Transverse colon (tissue), 4 donors: ENCODE results near the gene CYP17A1. TPM values are rescaled to one million over a fixed set of nuclear protein-coding genes. Genes with fewer than 3 reads are reported as not detected.
"Not testable (repeated sequence)": the region's sequence is repeated elsewhere in the genome, so short reads cannot be mapped to it uniquely, and the experiment has no call there.

ENCODE experiments used
- DNase-seq: peaks from one replicate; pipeline ENCODE4 v3.0.0-alpha.2; 2019
- H3K27ac ChIP-seq, 4 donors: fragments of 200-600 bp; sonication (generic); 2 replicates each; pipeline ENCODE4 v1.5.1; 2016 to 2018; ENCODE audit warnings: inconsistent platforms in 4 of 4
- H3K27me3 ChIP-seq: fragments of 200-600 bp; sonication (generic); 2 replicates; pipeline ENCODE4 v1.5.1; 2017; ENCODE audit warnings: inconsistent platforms
- H3K36me3 ChIP-seq, 4 donors: fragments of 200-600 bp; sonication (generic); 2 replicates each; pipeline ENCODE4 v1.5.1; 2017 to 2019; ENCODE audit warnings: inconsistent platforms in 4 of 4
- H3K4me1 ChIP-seq, 4 donors: fragments of 200-600 bp; sonication (generic); 2 replicates each; pipeline ENCODE4 v1.5.1; 2017 to 2020; ENCODE audit warnings: inconsistent platforms in 4 of 4
- H3K4me3 ChIP-seq, 4 donors: fragments of 200-600 bp; sonication (generic); 1 replicate in 1 of 4; 2 replicates in 3 of 4; pipeline versions ENCODE4 v1.5.1 to v1.6.1; 2017 to 2019; ENCODE audit warnings: inconsistent platforms in 4 of 4
- H3K9me3 ChIP-seq, 2 donors: fragments of 200-600 bp; sonication (generic); 2 replicates each; pipeline ENCODE4 v1.5.1; 2017 to 2019; ENCODE audit warnings: inconsistent platforms in 2 of 2
- CTCF ChIP-seq, 5 experiments: fragments of 200-600 bp in 3 of 5; fragments of 450-650 bp in 2 of 5; sonication (generic) in 3 of 5; IDR thresholded peaks; 1 replicate in 2 of 5; 2 replicates in 3 of 5; pipeline ENCODE4 v1.5.1; 2016 to 2017; ENCODE audit warnings: antibody characterized with exemption in 5 of 5, inconsistent platforms in 3 of 5, mild to moderate bottlenecking in 2 of 5, moderate library complexity in 1 of 5
- EP300 ChIP-seq: sonication (generic); formaldehyde crosslinking; IDR thresholded peaks from one replicate; pipeline ENCODE4 v1.6.1; 2017; ENCODE audit warnings: antibody characterized with exemption, low read depth
- POLR2A ChIP-seq: fragments of 450-650 bp; IDR thresholded peaks from one replicate; pipeline ENCODE4 v1.6.1; 2016; ENCODE audit warnings: antibody characterized with exemption, mild to moderate bottlenecking, moderate library complexity
- POLR2AphosphoS5 ChIP-seq, 3 donors: sonication (generic); formaldehyde crosslinking; IDR thresholded peaks; one replicate each; pipeline ENCODE4 v1.6.1; 2016; ENCODE audit warnings: antibody characterized with exemption in 3 of 3
- WGBS, 2 donors: methylation state at CpG; one replicate each; pipeline ENCODE4 v1.1.5; 2018; ENCODE audit warnings: low coverage in 1 of 2; 5-methylcytosine and 5-hydroxymethylcytosine counted together
- in situ Hi-C, 4 donors: fragments of 200-750 bp; cut with MboI; loops; one replicate each; pipeline versions ENCODE4 v1.15.0 to v1.15.1; 2017; ENCODE audit warnings: low sequenced_read_pairs in 3 of 4, low pct_ligation_motif_present in 1 of 4, low pct_unique_long_range_greater_than_20kb in 1 of 4
- intact Hi-C: fragments of 100-400 bp; cut with DNase I; formaldehyde crosslinking; loops from one replicate; pipeline ENCODE4 v1.15.1; 2023; ENCODE audit warnings: low total_unique reads
- total RNA-seq, 4 donors: library from RNA; depleted of rRNA; stranded (reverse); fragments of >200 nt; gene quantifications; one replicate each; pipeline ENCODE4 v1.1.0, GENCODE V29; 2016

The CYP17A1 gene
- total RNA-seq, 4 donors from 2014 or later = 13.3 TPM; not detected in 3

DNA sequence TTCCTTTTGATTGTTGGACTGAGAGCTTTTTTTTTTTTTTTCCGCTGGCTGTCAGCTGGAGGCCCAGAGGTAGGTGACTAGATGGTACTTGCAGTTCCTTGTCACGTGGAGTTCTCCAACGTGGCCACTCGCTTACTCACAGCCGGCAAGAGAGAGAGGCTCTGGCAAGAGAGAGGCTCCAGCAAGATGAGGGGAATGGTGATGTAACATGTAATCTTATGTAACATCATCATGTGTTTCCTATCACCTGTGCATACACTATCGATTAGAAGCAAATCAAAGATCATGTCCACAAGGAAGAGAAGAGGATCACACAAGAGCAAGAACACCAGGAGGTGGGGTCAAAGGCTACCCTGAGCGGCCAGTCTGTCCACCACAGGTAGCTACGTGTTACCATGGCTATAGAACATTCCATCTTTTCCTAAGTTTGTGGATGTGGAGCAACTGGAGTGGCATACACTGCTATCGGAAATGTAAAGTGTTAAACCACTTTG, 12.9 kb upstream of the CYP17A1 start:
- in situ Hi-C loops = no loop called here
- Histone ChIP-seq H3K4me1 (peaks cover 0 to 9% (median 4%) of the 10 kb centered on the region in 4 donors), H3K9me3 (no peaks in the 10 kb centered on the region), H3K36me3 (no peaks in the 10 kb centered on the region), H3K27ac (no peak overlapping the region), H3K4me3 (no peak overlapping the region), H3K27me3 (no peaks in the 10 kb centered on the region)
- TF ChIP-seq POLR2A (no peak), CTCF (IDR thresholded peaks at IDR 0.05) (no peak), POLR2AphosphoS5 (IDR thresholded peaks at IDR 0.05) (no peak), EP300 (no peak)
- intact Hi-C loops = no loop called here
- DNase-seq = no peak
- WGBS, 2 donors = 83 to 87% methylated on average over 4 to 9 of the region's 9 CpGs

DNA sequence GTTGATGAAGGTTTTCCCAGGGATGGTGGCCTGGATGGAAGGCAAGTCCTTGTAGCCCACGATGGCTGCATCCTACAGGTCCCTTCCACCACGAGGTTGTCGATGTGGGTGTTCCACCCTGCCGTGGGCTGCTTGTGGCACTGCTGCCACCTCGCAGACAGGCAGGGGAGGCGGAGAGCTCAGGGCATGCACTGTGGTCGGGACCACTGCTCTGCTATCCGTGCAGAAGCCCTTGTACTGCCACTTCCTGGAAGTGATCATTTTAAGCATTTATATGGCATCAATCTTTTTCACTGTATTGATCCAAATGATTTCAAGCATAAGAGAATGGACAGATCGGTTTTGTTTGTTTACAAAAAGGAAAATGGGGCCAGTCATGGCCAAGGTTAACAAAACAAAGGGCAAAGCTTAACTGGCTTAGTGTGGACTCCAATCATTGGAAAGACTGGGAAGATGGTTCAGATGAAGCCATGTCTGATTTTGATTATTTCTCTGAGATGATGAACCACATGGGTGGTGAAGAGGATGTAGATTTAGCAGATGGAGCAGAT, 8.2 kb upstream of the CYP17A1 start:
- Histone ChIP-seq H3K4me3 (no peak overlapping the region), H3K27me3 (no peaks in the 10 kb centered on the region), H3K36me3 (no peaks in the 10 kb centered on the region), H3K27ac (no peak overlapping the region), H3K4me1 (no peaks in the 10 kb centered on the region), H3K9me3 (no peaks in the 10 kb centered on the region)
- intact Hi-C loops (no loop called here), in situ Hi-C loops (loop anchor here in 1 of 4 donors (10.0 kb wide), 1 partner anchor 219 kb away; no protein-coding TSS in a partner anchor)
- 80 to 87% methylated on average over 1 to 9 of the region's 9 CpGs for WGBS, 2 donors
- no peak for TF ChIP-seq EP300
- TF ChIP-seq CTCF (IDR thresholded peaks at IDR 0.05) = no peak
- no peak for TF ChIP-seq POLR2AphosphoS5 (IDR thresholded peaks at IDR 0.05)
- TF ChIP-seq POLR2A = no peak
- no peak for DNase-seq

GRCh38 chr10:102844190-102844776, 7.1 kb upstream of the CYP17A1 start:
- in situ Hi-C loops = loop anchor here in 1 of 4 donors (10.0 kb wide), 1 partner anchor 221 kb away; no protein-coding TSS in a partner anchor
- H3K4me1 ChIP-seq, H3K9me3 ChIP-seq, intact Hi-C loops, H3K27me3 ChIP-seq, H3K4me3 ChIP-seq, H3K36me3 ChIP-seq, DNase-seq, H3K27ac ChIP-seq: not testable (repeated sequence)
- WGBS, 2 donors = 88 to 91% methylated on average over 5 to 6 of the region's 6 CpGs

DNA sequence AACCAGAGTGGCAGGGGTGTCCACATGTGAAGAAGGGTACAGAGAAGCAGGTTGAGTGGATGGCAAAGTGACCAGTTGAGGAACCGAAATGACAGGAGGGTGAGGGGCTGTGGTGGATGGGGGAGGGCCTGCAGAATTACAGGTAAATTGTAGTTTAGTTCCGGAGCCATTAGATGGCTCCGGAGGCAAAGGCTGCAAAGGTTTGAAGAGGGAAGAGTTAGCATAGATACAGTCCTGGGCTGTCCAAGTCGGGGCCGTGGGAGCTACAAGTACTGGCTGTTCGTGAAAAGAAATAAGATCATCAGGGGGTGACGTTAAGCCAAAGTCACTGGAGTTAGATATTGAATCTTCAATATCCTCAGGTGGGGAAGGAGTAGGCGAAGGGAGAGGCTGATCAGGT, 5.9 kb upstream of the CYP17A1 start:
- in situ Hi-C loops = loop anchor here in 1 of 4 donors (10.0 kb wide), 1 partner anchor 222 kb away; no protein-coding TSS in a partner anchor
- intact Hi-C loops = not testable (repeated sequence)
- 59 to 71% methylated on average over 6 to 8 of the region's 8 CpGs for WGBS, 2 donors

GRCh38 chr10:102841827-102842345, 4.7 kb upstream of the CYP17A1 start:
- no peak for DNase-seq
- in situ Hi-C loops (loop anchor here in 1 of 4 donors (10.0 kb wide), 1 partner anchor 223 kb away; no protein-coding TSS in a partner anchor), intact Hi-C loops (no loop called here)
- TF ChIP-seq POLR2A (no peak), POLR2AphosphoS5 (IDR thresholded peaks at IDR 0.05) (no peak), EP300 (no peak), CTCF (IDR thresholded peaks at IDR 0.05) (no peak)
- Histone ChIP-seq H3K4me3 (no peak overlapping the region), H3K9me3 (peaks cover 8 to 9% of the 10 kb centered on the region in 2 donors), H3K27ac (no peak overlapping the region), H3K4me1 (no peaks in the 10 kb centered on the region), H3K36me3 (no peaks in the 10 kb centered on the region), H3K27me3 (no peaks in the 10 kb centered on the region)
- WGBS, 2 donors = 85 to 92% methylated on average over 4 to 11 of the region's 11 CpGs

More for the DNA sequence above, 5.9 kb upstream of the CYP17A1 start:
- not testable (repeated sequence) for H3K4me1 ChIP-seq, H3K27me3 ChIP-seq, H3K9me3 ChIP-seq, H3K36me3 ChIP-seq, H3K27ac ChIP-seq, DNase-seq, H3K4me3 ChIP-seq

- peaks cover 0 to 10% (median 9%) of the 10 kb centered on the region in 4 donors for H3K4me1 ChIP-seq
- WGBS, 2 donors = 71 to 82% methylated on average over 6 to 9 of the region's 9 CpGs
- intact Hi-C loops = loop anchor here (5.0 to 10.0 kb wide), 2 partner anchors 59 to 114 kb away; no protein-coding TSS in a partner anchor
- in situ Hi-C loops = loop anchor here in 3 of 4 donors (5.0 to 10.0 kb wide), 3 partner anchors 64 to 226 kb away; no protein-coding TSS in a partner anchor
- DNase-seq, H3K36me3 ChIP-seq, H3K4me3 ChIP-seq, H3K9me3 ChIP-seq, H3K27ac ChIP-seq, H3K27me3 ChIP-seq: not testable (repeated sequence)
Measured at GRCh38 chr10:102838276-102838927, 1.2 kb upstream of the CYP17A1 start.
